Stimulated activated CD8-positive, alpha-beta memory T cell treated with anti-CD3 and anti-CD28 coated beads, Interleukin-7, amount 100 ng/mL, for 48 hours (primary cell): ENCODE data around the gene CD59.
"Not testable (repeated sequence)": the region's sequence is repeated elsewhere in the genome, so short reads cannot be mapped to it uniquely, and the experiment has no call there.

Experiments
- DNase-seq, 2 donors: peaks; one replicate each; pipeline ENCODE4 v3.0.0-alpha.2; 2020; ENCODE audit warnings: low read depth in 1 of 2; ENCODE audit errors: extremely low read depth in 1 of 2

CD59 gene

GRCh38 chr11:33743291-33743690 is 7.1 kb upstream of the CD59 start:
- DNase-seq: no peak

- no peak for DNase-seq
Measured at GRCh38 chr11:33742249-33742851, 6.1 kb upstream of the CD59 start.

- no peak for DNase-seq
Measured at GRCh38 chr11:33741806-33742205, 5.6 kb upstream of the CD59 start.

- DNase-seq: no peak
Measured at GRCh38 chr11:33737362-33737821, 1.2 kb upstream of the CD59 start.

GRCh38 chr11:33735271-33736147 is 714 bp downstream of the CD59 start:
- peak in 1 of 2 donors; percentile 32 for DNase-seq

- no peak for DNase-seq
Measured at GRCh38 chr11:33734441-33735270, 1.6 kb downstream of the CD59 start.

- DNase-seq: no peak
Measured at GRCh38 chr11:33733980-33734379, 2.2 kb downstream of the CD59 start.

- DNase-seq: peak in 1 of 2 donors; percentile 40
Measured at GRCh38 chr11:33731723-33732531, 4.3 kb downstream of the CD59 start.

- no peak for DNase-seq
Measured at GRCh38 chr11:33730716-33731115, 5.5 kb downstream of the CD59 start.

GRCh38 chr11:33729072-33729664 is 7.1 kb downstream of the CD59 start:
- not testable (repeated sequence) for DNase-seq

- DNase-seq: not testable (repeated sequence)
Measured at GRCh38 chr11:33727539-33727938, 8.7 kb downstream of the CD59 start.

GRCh38 chr11:33725496-33725895 is 10.7 kb downstream of the CD59 start:
- no peak for DNase-seq

- no peak for DNase-seq
Measured at GRCh38 chr11:33724644-33725035, 11.6 kb downstream of the CD59 start.

GRCh38 chr11:33723238-33723881 is 12.9 kb downstream of the CD59 start:
- no peak for DNase-seq

GRCh38 chr11:33722590-33723234 is 13.5 kb downstream of the CD59 start:
- peak in 1 of 2 donors; percentile 75 for DNase-seq

GRCh38 chr11:33721984-33722383 is 14.2 kb downstream of the CD59 start:
- DNase-seq: no peak

GRCh38 chr11:33721426-33721825 is 14.8 kb downstream of the CD59 start:
- DNase-seq: no peak

GRCh38 chr11:33719587-33719986 is 16.6 kb downstream of the CD59 start:
- no peak for DNase-seq

GRCh38 chr11:33718440-33718839 is 17.8 kb downstream of the CD59 start:
- DNase-seq: no peak
